Stimulated activated memory B cell treated with anti-CD40 and anti-IgM and Interleukin-4, amounts not matched to agents 10 μg/mL and 1 μg/mL and 100 μg/mL, for 72 hours (primary cell): ENCODE measurements around the gene RMND1.
"Not testable (repeated sequence)": the region's sequence is repeated elsewhere in the genome, so short reads cannot be mapped to it uniquely, and the experiment has no call there.

Experiments used
- ATAC-seq: fragments of 150-1000 bp; cut with Tn5 transposase; 2 replicates; pipeline ENCODE4 v1.10.0; 2021
- H3K27ac Mint-ChIP-seq: one replicate; pipeline ENCODE4 v1.8.0; 2022; ENCODE audit warnings: mild to moderate bottlenecking, mixed read lengths
- H3K27me3 Mint-ChIP-seq: one replicate; pipeline ENCODE4 v1.8.0; 2022; ENCODE audit warnings: mixed read lengths
- H3K36me3 Mint-ChIP-seq: one replicate; pipeline ENCODE4 v1.8.0; 2022; ENCODE audit warnings: mixed read lengths
- H3K4me1 Mint-ChIP-seq: one replicate; pipeline ENCODE4 v1.8.0; 2022; ENCODE audit warnings: mixed read lengths
- H3K4me3 Mint-ChIP-seq: one replicate; pipeline ENCODE4 v1.8.0; 2022; ENCODE audit warnings: mild to moderate bottlenecking, moderate library complexity, mixed read lengths
- H3K9me3 Mint-ChIP-seq: one replicate; pipeline ENCODE4 v1.8.0; 2022; ENCODE audit warnings: mixed read lengths

Gene RMND1

GRCh38 chr6:151372164-151372563, 79.8 kb downstream of the RMND1 start:
- peaks cover 37% of the 10 kb centered on the region for H3K4me1 Mint-ChIP-seq
- H3K36me3 Mint-ChIP-seq: peaks cover 36% of the 10 kb centered on the region
- H3K9me3 Mint-ChIP-seq: no peaks in the 10 kb centered on the region
- no peak overlapping the region for H3K4me3 Mint-ChIP-seq
- H3K27ac Mint-ChIP-seq: no peak overlapping the region
- no peak for ATAC-seq
- no peaks in the 10 kb centered on the region for H3K27me3 Mint-ChIP-seq

- H3K9me3 Mint-ChIP-seq: no peaks in the 10 kb centered on the region
- H3K4me3 Mint-ChIP-seq: no peak overlapping the region
- no peak overlapping the region for H3K27ac Mint-ChIP-seq
- peaks cover 23% of the 10 kb centered on the region for H3K4me1 Mint-ChIP-seq
- H3K27me3 Mint-ChIP-seq: no peaks in the 10 kb centered on the region
- ATAC-seq: no peak
- peaks cover 49% of the 10 kb centered on the region for H3K36me3 Mint-ChIP-seq
Observed at GRCh38 chr6:151370509-151371078, 81.3 kb downstream of the RMND1 start.

- Mint-ChIP-seq H3K9me3 (no peaks in the 10 kb centered on the region), H3K4me1 (no peaks in the 10 kb centered on the region), H3K4me3 (no peak overlapping the region), H3K36me3 (peaks cover 59% of the 10 kb centered on the region), H3K27me3 (no peaks in the 10 kb centered on the region), H3K27ac (no peak overlapping the region)
- no peak for ATAC-seq
Observed at GRCh38 chr6:151365233-151365632, 86.7 kb downstream of the RMND1 start.

GRCh38 chr6:151359486-151359885, 92.4 kb downstream of the RMND1 start:
- Mint-ChIP-seq H3K4me3 (no peak overlapping the region), H3K36me3 (peaks cover 29% of the 10 kb centered on the region), H3K27ac (no peak overlapping the region), H3K4me1 (no peaks in the 10 kb centered on the region), H3K9me3 (no peaks in the 10 kb centered on the region), H3K27me3 (no peaks in the 10 kb centered on the region)
- ATAC-seq: no peak

GRCh38 chr6:151358475-151358874, 93.5 kb downstream of the RMND1 start:
- no peak overlapping the region for H3K27ac Mint-ChIP-seq
- no peaks in the 10 kb centered on the region for H3K4me1 Mint-ChIP-seq
- no peak overlapping the region for H3K4me3 Mint-ChIP-seq
- ATAC-seq: no peak
- peaks cover 23% of the 10 kb centered on the region for H3K36me3 Mint-ChIP-seq
- no peaks in the 10 kb centered on the region for H3K27me3 Mint-ChIP-seq
- no peaks in the 10 kb centered on the region for H3K9me3 Mint-ChIP-seq

- Mint-ChIP-seq H3K4me3 (no peak overlapping the region), H3K4me1 (no peaks in the 10 kb centered on the region), H3K9me3 (no peaks in the 10 kb centered on the region), H3K36me3 (peaks cover 22% of the 10 kb centered on the region), H3K27ac (no peak overlapping the region), H3K27me3 (no peaks in the 10 kb centered on the region)
- no peak for ATAC-seq
Observed at GRCh38 chr6:151357758-151358436, 94.0 kb downstream of the RMND1 start.

GRCh38 chr6:151356983-151357382, 94.9 kb downstream of the RMND1 start:
- not testable (repeated sequence) for H3K9me3 Mint-ChIP-seq, H3K4me1 Mint-ChIP-seq, H3K27ac Mint-ChIP-seq, H3K4me3 Mint-ChIP-seq, H3K27me3 Mint-ChIP-seq, ATAC-seq
- peaks cover 12% of the 10 kb centered on the region for H3K36me3 Mint-ChIP-seq
